IPS-18a (cell line): Measurements from ENCODE around the gene DBF4B.

Experiments
- H3K27ac ChIP-seq: one replicate; pipeline ENCODE4 v1.5.1; 2013; ENCODE audit warnings: low read length
- H3K27me3 ChIP-seq: one replicate; pipeline ENCODE4 v1.6.1; 2013; ENCODE audit warnings: mild to moderate bottlenecking, low read length; ENCODE audit not compliant: control insufficient read depth, insufficient read depth
- H3K36me3 ChIP-seq: one replicate; pipeline ENCODE4 v1.6.1; 2013; ENCODE audit warnings: low read depth, low read length; ENCODE audit not compliant: control insufficient read depth
- H3K4me1 ChIP-seq: one replicate; pipeline ENCODE4 v1.6.1; 2013; ENCODE audit warnings: low read depth, low read length; ENCODE audit not compliant: control insufficient read depth
- H3K4me3 ChIP-seq: one replicate; pipeline ENCODE4 v1.5.1; 2013; ENCODE audit warnings: low read length
- H3K9ac ChIP-seq: one replicate; pipeline ENCODE4 v1.6.1; 2013; ENCODE audit warnings: mild to moderate bottlenecking, low read length, moderate library complexity
- H3K9me3 ChIP-seq: one replicate; pipeline ENCODE4 v1.6.1; 2013; ENCODE audit warnings: low read depth, low read length; ENCODE audit not compliant: control insufficient read depth

Gene DBF4B

GRCh38 chr17:44797802-44798201 lies 89.3 kb downstream of the DBF4B start:
- Histone ChIP-seq H3K36me3 (peaks cover 35% of the 10 kb centered on the region), H3K27me3 (no peaks in the 10 kb centered on the region), H3K4me3 (no peak overlapping the region), H3K4me1 (no peaks in the 10 kb centered on the region), H3K9me3 (no peaks in the 10 kb centered on the region), H3K27ac (peak overlapping the region; percentile 34), H3K9ac (no peak overlapping the region)

- H3K4me3 ChIP-seq, result no peak overlapping the region
These were observed 89.9 kb downstream of the DBF4B start for GRCh38 chr17:44798356-44798755.

More at GRCh38 chr17:44798356-44798755, 89.9 kb downstream of the DBF4B start:
- H3K36me3 ChIP-seq, result peaks cover 40% of the 10 kb centered on the region
- no peaks in the 10 kb centered on the region for H3K4me1 ChIP-seq
- H3K27ac ChIP-seq, result no peak overlapping the region
- H3K9ac ChIP-seq, result no peak overlapping the region
- H3K27me3 ChIP-seq, result no peaks in the 10 kb centered on the region
- no peaks in the 10 kb centered on the region for H3K9me3 ChIP-seq
